ENCODE results near the gene ERICH6B.

Gene ERICH6B

DNA sequence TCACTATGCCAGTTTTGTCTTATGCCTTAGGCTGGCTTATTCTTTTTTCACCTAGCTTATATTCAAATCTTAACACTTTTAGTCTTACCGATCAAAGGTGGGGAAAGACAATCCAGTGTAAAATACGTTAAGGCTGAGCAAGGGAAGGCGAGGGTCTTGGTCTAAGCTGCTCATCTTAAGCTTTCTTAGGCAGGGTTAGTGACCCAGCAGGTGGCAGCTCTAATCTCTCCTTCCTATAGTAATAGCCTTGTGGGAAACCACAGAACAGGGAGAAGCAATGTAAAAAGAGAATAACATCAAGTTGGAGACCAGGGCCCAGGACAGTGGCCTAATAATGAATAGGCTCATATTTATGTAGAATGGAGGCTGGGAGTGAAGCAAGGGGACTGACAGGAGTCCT is 104.9 kb downstream of the ERICH6B start:
- Histone ChIP-seq H3K4me3 (replicated peaks; ENCODE audit: low read depth, low read length) (no peak overlapping the region), H3K27me3 (replicated peaks; ENCODE audit: control insufficient read depth, insufficient read depth, low read length) (no peaks in the 10 kb centered on the region), H3K36me3 (ENCODE audit: control insufficient read depth, insufficient read depth, low read length) (peaks cover 12% of the 10 kb centered on the region)
- no peak for DNase-seq (ENCODE audit: extremely low read depth, insufficient read length)
- TF ChIP-seq, protein P1, sequence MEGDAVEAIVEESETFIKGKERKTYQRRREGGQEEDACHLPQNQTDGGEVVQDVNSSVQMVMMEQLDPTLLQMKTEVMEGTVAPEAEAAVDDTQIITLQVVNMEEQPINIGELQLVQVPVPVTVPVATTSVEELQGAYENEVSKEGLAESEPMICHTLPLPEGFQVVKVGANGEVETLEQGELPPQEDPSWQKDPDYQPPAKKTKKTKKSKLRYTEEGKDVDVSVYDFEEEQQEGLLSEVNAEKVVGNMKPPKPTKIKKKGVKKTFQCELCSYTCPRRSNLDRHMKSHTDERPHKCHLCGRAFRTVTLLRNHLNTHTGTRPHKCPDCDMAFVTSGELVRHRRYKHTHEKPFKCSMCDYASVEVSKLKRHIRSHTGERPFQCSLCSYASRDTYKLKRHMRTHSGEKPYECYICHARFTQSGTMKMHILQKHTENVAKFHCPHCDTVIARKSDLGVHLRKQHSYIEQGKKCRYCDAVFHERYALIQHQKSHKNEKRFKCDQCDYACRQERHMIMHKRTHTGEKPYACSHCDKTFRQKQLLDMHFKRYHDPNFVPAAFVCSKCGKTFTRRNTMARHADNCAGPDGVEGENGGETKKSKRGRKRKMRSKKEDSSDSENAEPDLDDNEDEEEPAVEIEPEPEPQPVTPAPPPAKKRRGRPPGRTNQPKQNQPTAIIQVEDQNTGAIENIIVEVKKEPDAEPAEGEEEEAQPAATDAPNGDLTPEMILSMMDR (IDR thresholded peaks at IDR 0.05; ENCODE audit: insufficient read depth, low read length, poor library complexity, severe bottlenecking) = no peak

DNA sequence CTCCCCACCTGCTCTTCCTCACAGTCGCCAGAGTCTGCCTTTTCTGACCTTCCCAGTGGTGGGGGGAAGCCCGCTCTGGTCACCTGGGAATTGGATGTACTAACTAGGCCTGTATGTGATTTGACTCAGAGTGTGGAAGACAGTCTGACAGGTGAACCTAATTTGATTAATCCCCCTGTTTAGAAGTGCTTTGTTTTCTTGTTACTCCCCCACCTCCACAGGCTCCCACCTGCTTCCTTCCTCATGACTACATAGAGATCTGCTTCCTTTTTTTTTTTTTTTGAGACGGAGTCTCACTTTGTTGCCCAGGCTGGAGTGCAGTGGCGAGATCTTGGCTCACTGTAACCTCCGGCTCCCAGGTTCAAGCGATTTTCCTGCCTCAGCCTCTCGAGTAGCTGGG is 106.8 kb downstream of the ERICH6B start:
- Histone ChIP-seq H3K27me3 (replicated peaks; ENCODE audit: control insufficient read depth, insufficient read depth, low read length) (no peaks in the 10 kb centered on the region), H3K36me3 (ENCODE audit: control insufficient read depth, insufficient read depth, low read length) (peaks cover 16% of the 10 kb centered on the region), H3K4me3 (replicated peaks; ENCODE audit: low read depth, low read length) (no peak overlapping the region)
- no peak for DNase-seq (ENCODE audit: extremely low read depth, insufficient read length)
- TF ChIP-seq, protein P1 (IDR thresholded peaks at IDR 0.05; ENCODE audit: insufficient read depth, low read length, poor library complexity, severe bottlenecking) = no peak

DNA sequence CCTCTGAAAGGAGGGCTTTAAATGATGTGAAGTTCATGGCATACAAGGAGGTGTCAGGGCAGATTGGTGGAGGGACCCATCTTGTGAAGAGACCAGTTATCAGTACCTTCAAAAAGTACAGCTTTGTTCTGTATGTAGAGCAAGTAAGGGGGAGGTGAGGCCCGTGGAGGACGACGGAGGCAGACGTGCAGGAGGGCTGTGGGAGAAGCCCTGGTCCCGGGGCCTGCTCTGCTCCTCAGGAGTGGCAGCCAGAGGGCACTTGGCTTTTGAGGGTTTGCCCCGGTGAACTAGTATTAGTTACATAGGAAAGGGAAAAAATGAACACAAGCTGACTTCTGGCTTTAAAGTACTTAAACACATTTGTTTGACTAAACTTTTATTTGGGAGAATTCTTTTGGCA is 108.7 kb downstream of the ERICH6B start:
- Histone ChIP-seq H3K4me3 (replicated peaks; ENCODE audit: low read depth, low read length) (no peak overlapping the region), H3K27me3 (replicated peaks; ENCODE audit: control insufficient read depth, insufficient read depth, low read length) (no peaks in the 10 kb centered on the region), H3K36me3 (ENCODE audit: control insufficient read depth, insufficient read depth, low read length) (peaks cover 12% of the 10 kb centered on the region)
- DNase-seq (ENCODE audit: extremely low read depth, insufficient read length) = no peak
- TF ChIP-seq, protein P1 (IDR thresholded peaks at IDR 0.05; ENCODE audit: insufficient read depth, low read length, poor library complexity, severe bottlenecking) = no peak

DNA sequence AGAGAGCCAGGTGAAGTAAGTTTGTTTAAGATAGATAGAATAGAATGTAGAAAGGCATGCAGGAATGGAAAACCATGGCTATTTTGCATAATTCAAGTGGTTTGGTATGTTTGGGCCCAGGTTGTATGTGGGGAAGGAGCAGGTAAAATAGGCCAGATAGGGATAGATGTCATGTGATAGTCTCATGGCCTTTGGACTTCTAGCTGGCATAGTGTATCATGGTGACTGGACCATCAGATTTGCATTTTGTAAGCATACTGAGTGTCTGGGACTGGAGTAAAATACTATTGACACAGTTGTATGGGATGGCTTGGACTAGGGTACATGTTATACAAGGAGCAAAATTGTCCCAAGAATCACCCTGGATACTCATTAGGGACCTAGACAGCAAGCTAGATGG is 111.9 kb downstream of the ERICH6B start:
- no peak overlapping the region for H3K4me3 ChIP-seq (replicated peaks; ENCODE audit: low read depth, low read length)
- TF ChIP-seq, protein P1 (IDR thresholded peaks at IDR 0.05; ENCODE audit: insufficient read depth, low read length, poor library complexity, severe bottlenecking) = no peak
- DNase-seq (ENCODE audit: extremely low read depth, insufficient read length) = no peak
- no peaks in the 10 kb centered on the region for H3K27me3 ChIP-seq (replicated peaks; ENCODE audit: control insufficient read depth, insufficient read depth, low read length)
- H3K36me3 ChIP-seq (ENCODE audit: control insufficient read depth, insufficient read depth, low read length) = peaks cover 9% of the 10 kb centered on the region

DNA sequence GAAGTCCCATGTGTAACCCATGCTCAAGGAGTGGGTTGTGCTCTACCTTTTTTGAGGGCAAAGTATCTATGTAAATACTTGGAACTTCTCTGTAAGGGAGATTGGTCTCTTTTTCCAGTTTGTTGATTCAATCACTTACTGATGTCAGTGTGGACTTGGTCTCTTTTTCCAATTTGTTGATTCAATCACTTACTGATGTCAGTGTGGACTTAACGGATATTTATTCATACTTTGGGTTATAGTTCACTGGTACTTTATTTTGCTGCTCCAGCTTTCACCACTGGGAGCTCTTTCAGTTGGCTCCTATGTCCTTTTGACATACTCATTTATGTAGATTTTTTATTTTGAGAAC is 114.4 kb downstream of the ERICH6B start:
- Histone ChIP-seq H3K27me3 (replicated peaks; ENCODE audit: control insufficient read depth, insufficient read depth, low read length) (no peaks in the 10 kb centered on the region), H3K36me3 (ENCODE audit: control insufficient read depth, insufficient read depth, low read length) (peaks cover 10% of the 10 kb centered on the region), H3K4me3 (replicated peaks; ENCODE audit: low read depth, low read length) (no peak overlapping the region)
- DNase-seq (ENCODE audit: extremely low read depth, insufficient read length) = no peak
- TF ChIP-seq, protein P1 (IDR thresholded peaks at IDR 0.05; ENCODE audit: insufficient read depth, low read length, poor library complexity, severe bottlenecking) = no peak

DNA sequence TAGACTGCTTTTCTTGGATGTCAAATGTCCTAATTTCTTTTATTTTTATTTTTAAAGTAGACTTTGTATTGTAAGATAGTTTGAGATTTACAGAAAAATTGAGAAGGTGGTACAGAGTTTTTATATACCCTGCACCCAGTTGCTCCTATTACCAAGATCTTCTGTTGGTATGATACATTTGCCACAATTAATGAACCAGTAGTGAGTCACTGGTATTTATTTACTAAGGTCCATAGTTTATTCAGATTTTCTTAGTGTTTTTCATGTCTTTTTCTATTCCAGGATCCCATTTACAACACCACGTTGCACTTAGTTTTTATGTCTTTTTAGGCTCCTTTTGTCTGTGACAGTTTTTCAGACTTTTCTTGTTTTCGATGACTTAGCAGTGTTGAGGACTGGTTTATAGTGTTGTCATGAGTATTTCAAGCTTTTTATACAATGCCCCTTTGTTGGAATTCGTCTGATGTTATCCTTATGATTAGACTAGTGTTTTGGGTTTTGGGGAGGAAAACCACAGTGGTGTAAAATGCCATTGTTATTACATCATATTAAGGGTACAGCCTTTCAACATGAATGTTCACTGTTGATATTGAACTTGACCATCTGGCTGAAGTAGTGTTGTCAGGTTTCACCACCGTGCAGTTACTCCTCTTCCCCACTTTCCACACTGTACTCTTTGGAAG is 114.9 kb downstream of the ERICH6B start:
- H3K27me3 ChIP-seq (replicated peaks; ENCODE audit: control insufficient read depth, insufficient read depth, low read length) = no peaks in the 10 kb centered on the region
- TF ChIP-seq, protein P1 (IDR thresholded peaks at IDR 0.05; ENCODE audit: insufficient read depth, low read length, poor library complexity, severe bottlenecking) = no peak
- peaks cover 8% of the 10 kb centered on the region for H3K36me3 ChIP-seq (ENCODE audit: control insufficient read depth, insufficient read depth, low read length)
- DNase-seq (ENCODE audit: extremely low read depth, insufficient read length) = no peak
- no peak overlapping the region for H3K4me3 ChIP-seq (replicated peaks; ENCODE audit: low read depth, low read length)

Data from GM06990 (cell line).